Retinal pigment epithelial cell (primary cell): Measurements from ENCODE around the gene AGBL1.

Experiments
- DNase-seq: peaks from one replicate; pipeline ENCODE4 v3.0.0-alpha.2; 2010; ENCODE audit warnings: low read depth
- H3K4me3 ChIP-seq: 2 replicates; pipeline ENCODE4 v1.5.1; 2011; ENCODE audit warnings: mild to moderate bottlenecking, low read length, control low read depth, moderate library complexity
- TF ChIP-seq, protein P1 (sequence below): conservative IDR thresholded peaks from 2 replicates; pipeline ENCODE4 v1.5.1; 2011; ENCODE audit warnings: low read depth, low read length, control low read depth, inconsistent platforms

AGBL1 gene

DNA sequence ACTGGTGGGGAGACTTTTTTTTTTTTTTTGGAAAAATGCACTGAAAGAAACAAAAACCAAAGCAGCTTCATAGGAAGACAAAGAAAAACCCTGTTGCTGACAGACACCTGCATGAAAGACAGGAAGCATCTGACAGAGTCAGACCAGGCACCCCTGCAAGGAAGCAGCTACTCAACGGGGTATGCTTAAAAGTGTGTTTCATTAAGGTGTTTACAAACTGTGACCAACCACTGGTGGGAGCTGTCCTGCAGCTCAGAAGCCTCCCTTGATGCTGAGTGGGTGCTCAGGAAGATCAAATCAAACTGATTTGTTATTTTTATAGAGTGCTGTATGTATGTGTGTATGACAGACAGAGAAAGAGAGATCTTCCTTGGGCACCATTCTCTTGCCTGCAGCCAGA is 34.7 kb upstream of the AGBL1 start:
- no peak overlapping the region for H3K4me3 ChIP-seq
- TF ChIP-seq, protein P1, sequence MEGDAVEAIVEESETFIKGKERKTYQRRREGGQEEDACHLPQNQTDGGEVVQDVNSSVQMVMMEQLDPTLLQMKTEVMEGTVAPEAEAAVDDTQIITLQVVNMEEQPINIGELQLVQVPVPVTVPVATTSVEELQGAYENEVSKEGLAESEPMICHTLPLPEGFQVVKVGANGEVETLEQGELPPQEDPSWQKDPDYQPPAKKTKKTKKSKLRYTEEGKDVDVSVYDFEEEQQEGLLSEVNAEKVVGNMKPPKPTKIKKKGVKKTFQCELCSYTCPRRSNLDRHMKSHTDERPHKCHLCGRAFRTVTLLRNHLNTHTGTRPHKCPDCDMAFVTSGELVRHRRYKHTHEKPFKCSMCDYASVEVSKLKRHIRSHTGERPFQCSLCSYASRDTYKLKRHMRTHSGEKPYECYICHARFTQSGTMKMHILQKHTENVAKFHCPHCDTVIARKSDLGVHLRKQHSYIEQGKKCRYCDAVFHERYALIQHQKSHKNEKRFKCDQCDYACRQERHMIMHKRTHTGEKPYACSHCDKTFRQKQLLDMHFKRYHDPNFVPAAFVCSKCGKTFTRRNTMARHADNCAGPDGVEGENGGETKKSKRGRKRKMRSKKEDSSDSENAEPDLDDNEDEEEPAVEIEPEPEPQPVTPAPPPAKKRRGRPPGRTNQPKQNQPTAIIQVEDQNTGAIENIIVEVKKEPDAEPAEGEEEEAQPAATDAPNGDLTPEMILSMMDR = no peak
- DNase-seq = no peak

- DNase-seq = no peak
- TF ChIP-seq, protein P1 = no peak
- no peak overlapping the region for H3K4me3 ChIP-seq
Measured at GRCh38 chr15:86054338-86054737, 25.3 kb upstream of the AGBL1 start.

- DNase-seq = no peak
- TF ChIP-seq, protein P1 = no peak
- no peak overlapping the region for H3K4me3 ChIP-seq
Measured at GRCh38 chr15:86055688-86056087, 24.0 kb upstream of the AGBL1 start.

DNA sequence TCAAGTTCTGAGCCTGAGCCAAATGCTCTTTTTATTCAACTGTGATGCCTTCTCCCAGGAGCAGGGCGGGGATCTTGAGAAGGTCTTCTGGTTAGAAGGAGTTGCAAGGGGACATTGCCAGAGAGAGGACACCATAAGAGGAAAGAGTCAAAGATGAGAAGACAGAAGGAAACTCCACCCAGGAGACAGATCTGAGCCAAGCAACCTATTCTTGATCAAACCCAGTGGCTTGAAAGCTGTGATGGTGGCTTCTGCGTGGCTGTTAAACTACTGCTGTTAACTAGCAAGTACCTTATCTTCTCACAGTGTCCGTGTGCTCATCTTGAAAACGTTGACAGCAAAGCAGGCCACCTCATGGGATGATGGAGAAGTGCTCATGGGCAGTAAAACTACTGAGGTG is 19.8 kb upstream of the AGBL1 start:
- no peak for DNase-seq
- no peak overlapping the region for H3K4me3 ChIP-seq
- TF ChIP-seq, protein P1 = no peak

- no peak for DNase-seq
- H3K4me3 ChIP-seq = no peak overlapping the region
- TF ChIP-seq, protein P1 = no peak
Measured at GRCh38 chr15:86060674-86061073, 19.0 kb upstream of the AGBL1 start.

DNA sequence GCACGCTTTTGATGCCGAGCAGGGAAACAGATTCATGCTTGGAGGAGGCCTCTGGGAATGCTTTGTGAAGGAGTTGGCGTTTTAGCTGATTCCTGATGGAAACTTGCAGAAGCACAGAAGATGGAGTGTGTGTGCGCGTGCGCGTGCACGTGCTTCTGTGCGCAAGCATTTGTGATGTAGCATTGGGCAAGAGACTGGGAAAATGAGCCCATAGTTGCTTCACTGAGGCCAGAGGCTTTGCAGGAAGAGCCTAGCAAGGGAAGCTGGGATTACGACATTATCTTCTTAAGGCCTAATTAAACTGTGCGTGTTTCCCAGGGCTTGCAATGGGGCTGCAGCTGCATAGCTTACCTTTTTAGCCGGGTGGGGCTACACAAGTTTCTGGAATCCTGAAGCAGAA is 18.1 kb upstream of the AGBL1 start:
- TF ChIP-seq, protein P1 = no peak
- H3K4me3 ChIP-seq = no peak overlapping the region
- no peak for DNase-seq

DNA sequence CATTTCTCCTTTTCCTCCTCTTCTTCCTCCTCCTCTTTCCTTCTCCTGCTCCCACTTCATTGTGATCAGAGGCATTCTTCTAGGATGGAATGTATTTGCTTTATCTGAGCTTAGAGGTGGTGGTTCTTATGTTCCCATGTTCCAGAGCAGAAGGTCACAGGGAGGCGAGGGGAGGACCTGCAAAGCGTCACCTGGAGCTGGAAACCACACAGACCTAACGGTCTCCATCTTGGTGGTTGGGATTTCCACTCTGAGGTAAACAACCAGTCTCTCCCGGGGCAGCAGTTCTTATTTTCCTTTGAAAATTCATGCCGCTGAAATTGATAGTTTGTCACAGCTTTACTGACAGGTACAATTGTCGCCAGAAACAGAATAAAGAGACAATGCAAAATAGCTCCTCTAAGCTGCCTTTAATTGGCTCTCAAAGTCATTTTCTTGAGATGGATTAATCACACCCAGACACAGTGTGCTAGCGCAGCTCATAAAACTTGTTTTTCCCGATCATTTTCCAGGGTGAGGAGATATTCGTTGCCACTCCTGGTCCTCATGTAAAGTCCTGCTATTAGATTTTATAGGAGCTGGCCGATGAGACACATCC is 16.9 kb upstream of the AGBL1 start:
- DNase-seq = no peak
- no peak overlapping the region for H3K4me3 ChIP-seq
- TF ChIP-seq, protein P1 = no peak
